HG02642 (cell line): ENCODE results near the gene WDR7.

ENCODE experiments used
- ATAC-seq: cut with Tn5 transposase; IDR thresholded peaks from one replicate; pipeline ENCODE4 v1.9.1; 2021; ENCODE audit warnings: mild to moderate bottlenecking; ENCODE audit not compliant: unreplicated experiment, poor library complexity

WDR7 gene

DNA sequence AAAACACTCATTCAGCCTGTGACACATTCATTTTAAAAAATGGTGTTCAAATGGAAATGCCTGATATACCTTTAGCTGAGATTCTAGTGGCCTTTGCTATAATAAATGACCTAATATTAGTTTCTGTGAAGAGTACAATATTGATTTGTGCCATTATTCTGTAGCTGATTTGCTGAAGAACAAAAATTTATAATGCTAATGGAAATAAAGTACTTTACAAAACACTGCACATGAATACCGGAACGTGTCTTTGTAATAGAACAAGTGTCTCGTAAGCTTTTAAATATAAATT is 138.7 kb downstream of the WDR7 start:
- ATAC-seq = no peak

GRCh38 chr18:56795381-56795780 is 144.2 kb downstream of the WDR7 start:
- no peak for ATAC-seq

DNA sequence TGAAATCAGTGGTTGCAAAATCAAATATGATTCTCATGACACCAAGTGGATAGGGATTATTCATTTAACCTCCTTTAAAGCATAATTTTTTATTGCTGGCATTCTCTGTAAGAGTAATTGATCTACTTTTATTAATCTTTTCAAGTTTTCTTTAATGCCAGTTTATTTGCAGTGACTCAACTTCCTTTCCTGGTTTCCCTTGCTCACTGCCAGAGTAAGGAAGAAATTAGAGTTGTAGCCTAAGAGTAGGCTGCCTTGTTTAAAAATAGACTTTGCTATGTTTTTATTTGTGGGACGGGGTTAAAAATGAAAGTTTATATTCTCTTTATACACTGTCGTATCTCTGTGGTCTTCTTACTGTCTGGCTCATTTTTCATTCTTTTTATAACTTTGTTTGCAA is 148.6 kb downstream of the WDR7 start:
- no peak for ATAC-seq

DNA sequence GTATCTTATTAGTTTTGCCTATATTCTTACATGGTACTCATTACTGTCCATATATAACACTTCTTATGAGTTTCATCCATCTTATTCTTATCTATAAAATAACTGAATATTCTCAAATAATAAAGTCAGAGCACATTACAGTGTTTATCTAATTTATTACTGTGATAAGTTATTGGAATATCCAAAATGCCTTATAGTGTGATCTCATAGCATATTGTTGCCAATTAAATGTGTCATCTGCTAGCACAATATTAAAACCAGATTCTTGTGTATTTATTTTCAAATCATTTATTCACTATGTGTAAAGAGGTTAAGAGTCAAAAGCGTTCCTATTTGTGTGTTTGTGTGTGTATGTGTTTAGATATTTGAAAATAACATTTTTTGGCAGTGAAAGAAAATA is 151.9 kb downstream of the WDR7 start:
- ATAC-seq = no peak

DNA sequence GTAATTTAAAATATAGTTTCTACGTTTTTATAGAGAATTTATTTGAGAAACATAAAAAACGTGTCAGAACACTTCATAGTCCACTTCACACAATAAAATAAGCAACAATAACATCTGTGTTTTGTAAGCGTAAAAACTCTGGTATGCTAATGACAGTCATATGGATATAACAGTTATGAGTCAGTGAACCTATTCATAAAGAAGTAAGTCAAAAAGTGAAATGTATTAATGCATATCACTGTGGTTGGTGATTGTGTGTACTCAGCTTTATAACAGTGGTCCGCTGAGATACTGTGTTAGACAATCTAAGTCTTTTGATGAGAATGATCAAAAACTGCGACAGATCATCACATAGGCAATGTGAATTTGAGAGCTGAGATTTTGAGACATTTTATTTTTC is 153.2 kb downstream of the WDR7 start:
- ATAC-seq = no peak

- no peak for ATAC-seq
These were observed 156.7 kb downstream of the WDR7 start for GRCh38 chr18:56807901-56808300.

GRCh38 chr18:56812674-56813073 is 161.5 kb downstream of the WDR7 start:
- no peak for ATAC-seq

DNA sequence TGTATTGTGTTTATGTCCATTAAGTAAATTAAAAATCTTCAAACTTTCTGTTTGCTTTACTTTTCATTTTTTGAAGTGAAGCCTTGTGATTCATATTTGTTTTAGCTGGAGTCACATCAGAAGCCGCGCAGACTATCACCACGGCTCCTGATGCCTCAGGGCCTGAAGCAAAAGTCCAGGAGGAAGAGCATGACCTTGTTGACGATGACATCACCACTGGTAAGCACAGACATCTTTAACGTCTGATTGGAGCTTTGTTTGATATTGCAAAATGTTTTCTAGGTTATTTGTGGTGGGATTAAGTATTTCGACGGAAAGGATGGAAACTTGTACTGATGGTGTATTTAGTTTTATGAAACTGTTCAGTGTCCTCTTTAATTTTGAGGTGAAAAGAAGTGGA is 164.8 kb downstream of the WDR7 start:
- ATAC-seq = no peak

- no peak for ATAC-seq
These were observed 172.9 kb downstream of the WDR7 start for GRCh38 chr18:56823986-56824565.

- ATAC-seq = no peak
These were observed 174.2 kb downstream of the WDR7 start for GRCh38 chr18:56825321-56825720.

DNA sequence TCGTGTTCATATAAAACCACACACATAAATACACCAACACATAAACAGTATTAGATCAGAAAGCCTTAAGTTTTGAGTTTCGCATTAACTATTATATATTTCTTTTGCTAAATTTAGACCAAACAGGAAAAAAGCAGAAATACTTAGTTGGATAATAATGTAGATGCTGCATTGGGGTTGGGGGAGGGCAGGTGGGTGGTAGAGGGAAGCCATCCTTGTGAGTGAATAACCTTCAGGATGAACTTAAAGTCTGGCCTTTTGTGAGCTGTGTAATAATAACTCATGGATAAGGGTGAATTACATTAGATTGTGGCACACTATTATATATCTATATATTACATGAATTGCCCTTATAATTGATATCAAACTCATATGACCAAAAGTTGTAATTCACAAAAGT is 174.7 kb downstream of the WDR7 start:
- no peak for ATAC-seq

DNA sequence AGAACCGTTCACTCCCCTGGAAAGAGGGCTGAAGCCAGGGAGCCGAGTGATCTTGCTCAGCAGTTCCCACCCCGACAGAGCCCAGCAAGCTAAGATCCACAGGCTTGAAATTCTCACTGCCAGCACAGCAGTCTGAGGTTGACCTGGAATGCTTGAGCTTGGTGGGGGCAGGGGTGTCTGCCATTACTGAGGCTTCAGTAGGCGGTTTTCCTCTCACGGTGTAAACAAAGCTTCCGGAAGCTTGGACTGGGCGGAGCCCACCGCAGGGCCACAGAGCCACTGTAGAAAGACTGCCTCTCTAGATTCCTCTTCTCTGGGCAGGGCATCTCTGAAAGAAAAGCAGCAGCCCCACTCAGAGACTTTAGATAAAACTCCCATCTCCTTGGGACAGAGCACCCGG is 180.8 kb downstream of the WDR7 start:
- no peak for ATAC-seq

DNA sequence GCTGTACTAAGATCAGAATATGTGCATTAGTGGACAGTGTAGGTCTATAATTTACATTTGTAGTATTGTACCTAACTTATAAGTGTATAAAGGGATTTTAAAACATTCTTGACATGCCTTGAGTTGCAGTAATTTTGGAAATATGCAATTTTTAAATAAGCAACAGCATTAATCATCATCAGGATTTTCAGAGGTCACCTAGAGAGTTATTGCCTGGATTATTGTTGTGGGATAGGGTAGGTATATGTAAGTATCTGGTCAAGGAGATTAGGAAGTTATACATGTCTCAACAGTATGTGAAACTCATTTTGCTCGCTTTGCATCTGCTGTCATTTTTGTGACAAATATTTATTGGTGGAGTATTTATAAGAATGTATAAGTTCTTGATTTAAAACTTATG is 184.2 kb downstream of the WDR7 start:
- no peak for ATAC-seq

GRCh38 chr18:56836173-56836572 is 185.0 kb downstream of the WDR7 start:
- no peak for ATAC-seq

DNA sequence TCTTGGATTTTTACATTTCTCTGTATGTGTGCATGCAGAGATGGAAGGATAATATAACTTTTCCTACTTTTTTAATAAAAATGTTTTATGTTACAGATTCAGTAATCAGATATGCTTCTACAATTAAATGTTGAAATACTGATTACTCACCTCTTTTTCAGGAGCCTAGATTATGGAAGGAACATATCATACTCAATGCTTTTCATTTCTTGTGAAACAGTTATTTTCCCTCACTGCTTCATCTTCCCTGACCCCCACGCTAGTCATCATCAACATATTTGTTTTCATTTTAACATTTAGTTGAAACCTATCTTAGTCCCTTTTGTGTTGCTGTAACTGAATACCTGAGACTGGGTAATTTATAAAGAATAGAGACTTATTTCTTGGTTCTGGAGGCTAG is 190.7 kb downstream of the WDR7 start:
- ATAC-seq = no peak

GRCh38 chr18:56843241-56843640 is 192.1 kb downstream of the WDR7 start:
- no peak for ATAC-seq

DNA sequence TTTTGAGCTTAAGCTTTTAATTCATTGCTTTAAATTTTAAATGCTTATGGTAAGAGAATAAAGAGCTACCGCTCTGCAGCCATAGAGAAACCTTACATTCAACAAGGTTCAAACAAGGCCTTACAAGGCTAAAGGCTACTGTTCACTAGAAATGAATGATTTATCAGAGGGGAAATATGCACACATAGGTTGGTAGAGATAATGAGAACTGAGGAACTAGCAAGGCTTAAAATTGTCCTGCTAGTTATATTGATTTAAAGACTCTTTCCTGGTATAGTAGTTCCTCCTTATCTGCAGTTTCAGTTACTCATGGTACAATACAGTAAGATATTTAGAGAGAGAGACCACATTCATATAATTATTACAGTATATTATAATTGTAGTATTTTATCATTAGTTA is 193.4 kb downstream of the WDR7 start:
- no peak for ATAC-seq

GRCh38 chr18:56851774-56852173 is 200.6 kb downstream of the WDR7 start:
- ATAC-seq = peak; percentile 84

GRCh38 chr18:56853961-56854360 is 202.8 kb downstream of the WDR7 start:
- ATAC-seq = no peak

- ATAC-seq = no peak
These were observed 210.1 kb downstream of the WDR7 start for GRCh38 chr18:56861244-56861643.

DNA sequence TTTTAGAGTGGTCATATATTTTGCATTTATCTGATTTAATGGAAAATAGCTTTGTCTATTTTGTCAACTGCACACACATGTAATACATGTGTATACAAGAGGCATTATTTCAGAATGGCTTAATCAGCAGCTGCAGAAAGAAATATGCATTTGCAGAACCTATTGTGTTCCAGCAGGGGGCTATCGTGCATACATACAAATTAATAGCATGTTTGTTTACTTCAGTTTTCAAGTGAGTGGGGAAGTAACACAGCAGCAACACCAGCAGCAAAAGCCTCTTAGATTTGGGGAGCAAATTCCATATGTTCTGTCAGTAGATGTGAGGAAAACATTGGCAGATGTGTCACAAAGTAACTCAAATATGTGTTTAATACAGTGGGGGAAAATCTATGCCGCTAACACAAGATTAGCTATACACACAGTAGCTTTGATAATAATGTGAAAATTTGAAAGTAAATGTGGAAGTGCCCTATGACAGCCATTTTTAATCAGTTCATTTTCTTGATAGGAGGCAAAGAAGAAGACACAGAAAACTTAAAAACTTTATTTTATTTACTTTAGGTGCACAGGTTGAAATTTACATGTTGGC is 218.1 kb downstream of the WDR7 start:
- ATAC-seq = no peak

DNA sequence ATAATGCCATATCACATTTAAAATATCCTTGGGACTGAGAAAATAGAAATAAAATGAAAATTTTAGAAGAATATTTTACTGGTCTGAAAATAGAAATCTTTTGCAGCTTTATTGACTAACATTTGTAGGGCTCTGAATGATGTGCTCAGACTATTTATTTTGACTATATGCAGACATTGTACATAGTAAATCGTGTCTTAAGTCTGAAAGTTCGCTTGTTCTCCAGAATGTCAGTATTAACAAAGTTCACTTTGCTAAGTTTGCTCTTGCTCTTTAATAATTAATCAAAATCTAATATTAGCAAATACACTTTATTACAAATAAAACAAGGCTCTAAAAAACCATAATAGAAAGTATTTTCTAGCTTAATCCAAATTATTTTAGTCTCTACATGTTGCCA is 219.8 kb downstream of the WDR7 start:
- ATAC-seq = no peak

DNA sequence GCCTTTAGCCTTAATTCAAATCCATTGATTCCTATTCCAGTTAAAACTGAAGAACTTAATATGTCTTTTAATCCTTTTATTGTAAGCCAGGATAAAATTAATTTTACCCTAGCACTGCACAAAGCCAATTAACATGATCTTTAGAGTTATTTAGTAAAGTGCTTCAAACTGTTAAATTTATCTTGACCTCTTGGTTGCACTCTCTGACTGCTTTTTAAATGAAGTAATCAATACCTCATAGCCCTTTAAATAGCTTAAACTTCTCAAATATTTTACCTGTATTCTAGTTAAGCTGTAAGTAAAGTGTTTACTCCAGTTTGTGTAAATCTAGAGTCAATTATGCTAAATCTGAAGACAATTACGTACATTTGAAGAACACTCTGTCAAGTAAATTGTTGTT is 221.0 kb downstream of the WDR7 start:
- no peak for ATAC-seq
